ENCODE results near the gene ANKMY1.
"Not testable (repeated sequence)": the region's sequence is repeated elsewhere in the genome, so short reads cannot be mapped to it uniquely, and the experiment has no call there.

Gene ANKMY1

GRCh38 chr2:240498958-240499260 is 58.9 kb downstream of the ANKMY1 start:
- H3K36me3 ChIP-seq (replicated peaks; ENCODE audit: low read depth, low read length), result peaks cover 10% of the 10 kb centered on the region
- H3K27me3 ChIP-seq (ENCODE audit: low read depth, low read length), result no peaks in the 10 kb centered on the region
- no peak overlapping the region for H2AFZ ChIP-seq (ENCODE audit: low read depth, low read length)
- no peak for TF ChIP-seq EZH2phosphoT487 (IDR thresholded peaks at IDR 0.05; ENCODE audit: low read depth)
- H3K4me2 ChIP-seq (ENCODE audit: low read length), result no peak overlapping the region
- H3K9me3 ChIP-seq (ENCODE audit: insufficient read depth, low read length), result no peaks in the 10 kb centered on the region
- H3K4me1 ChIP-seq (ENCODE audit: low read length), result no peaks in the 10 kb centered on the region
- H4K20me1 ChIP-seq (ENCODE audit: insufficient read depth, low read length), result no peaks in the 10 kb centered on the region
- no peak overlapping the region for H3K4me3 ChIP-seq (ENCODE audit: low read length)
- no peak overlapping the region for H3K9ac ChIP-seq (ENCODE audit: low read length)
- H3K27ac ChIP-seq (ENCODE audit: low read length), result no peak overlapping the region
- no peaks in the 10 kb centered on the region for H3K79me2 ChIP-seq (ENCODE audit: low read length)

DNA sequence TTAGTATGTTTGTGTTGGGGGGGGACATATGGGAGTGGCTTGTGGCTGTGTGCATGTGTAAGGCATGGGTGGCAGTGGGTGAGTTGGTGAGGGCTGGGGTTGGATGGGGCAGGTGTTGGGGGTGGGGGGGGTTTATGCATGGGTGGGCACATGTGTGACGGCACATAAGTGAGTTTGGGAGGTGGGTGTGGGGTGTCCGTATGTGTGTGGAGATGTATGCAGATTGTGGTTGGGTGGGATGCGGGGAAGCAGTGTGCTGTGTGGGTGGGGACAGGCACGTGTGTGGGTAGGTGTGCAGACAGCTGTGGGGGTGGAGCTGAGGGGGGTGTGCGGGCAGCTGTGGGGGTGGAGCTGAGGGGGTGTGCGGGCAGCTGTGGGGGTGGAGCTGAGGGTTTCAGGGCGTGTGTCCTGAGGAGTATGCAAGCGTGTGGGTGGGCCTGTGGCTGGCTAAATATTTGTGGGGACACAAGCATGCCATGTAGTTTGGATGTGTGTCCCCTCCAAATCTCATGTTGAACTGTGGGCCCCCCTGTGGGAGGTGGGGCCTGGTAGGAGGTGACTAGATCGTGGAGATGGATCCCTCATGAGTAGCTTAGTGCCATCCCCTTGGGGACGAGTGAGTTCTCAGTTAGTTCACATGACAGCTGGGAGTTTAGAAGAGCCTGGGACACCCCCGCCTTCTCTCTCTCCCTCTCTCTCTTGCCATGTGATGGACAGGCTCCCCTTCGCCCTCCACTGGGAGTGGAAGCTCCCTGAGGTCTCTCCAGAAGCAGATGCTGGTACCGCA is 59.4 kb downstream of the ANKMY1 start:
- no peaks in the 10 kb centered on the region for H4K20me1 ChIP-seq (ENCODE audit: insufficient read depth, low read length)
- H3K4me2 ChIP-seq (ENCODE audit: low read length), result no peak overlapping the region
- H3K9ac ChIP-seq (ENCODE audit: low read length), result no peak overlapping the region
- peaks cover 15% of the 10 kb centered on the region for H3K36me3 ChIP-seq (replicated peaks; ENCODE audit: low read depth, low read length)
- no peaks in the 10 kb centered on the region for H3K79me2 ChIP-seq (ENCODE audit: low read length)
- H3K27ac ChIP-seq (ENCODE audit: low read length), result no peak overlapping the region
- H3K4me3 ChIP-seq (ENCODE audit: low read length), result no peak overlapping the region
- no peaks in the 10 kb centered on the region for H3K9me3 ChIP-seq (ENCODE audit: insufficient read depth, low read length)
- H3K27me3 ChIP-seq (ENCODE audit: low read depth, low read length), result no peaks in the 10 kb centered on the region
- no peaks in the 10 kb centered on the region for H3K4me1 ChIP-seq (ENCODE audit: low read length)
- TF ChIP-seq EZH2phosphoT487 (IDR thresholded peaks at IDR 0.05; ENCODE audit: low read depth), result no peak
- TF ChIP-seq, protein P1, sequence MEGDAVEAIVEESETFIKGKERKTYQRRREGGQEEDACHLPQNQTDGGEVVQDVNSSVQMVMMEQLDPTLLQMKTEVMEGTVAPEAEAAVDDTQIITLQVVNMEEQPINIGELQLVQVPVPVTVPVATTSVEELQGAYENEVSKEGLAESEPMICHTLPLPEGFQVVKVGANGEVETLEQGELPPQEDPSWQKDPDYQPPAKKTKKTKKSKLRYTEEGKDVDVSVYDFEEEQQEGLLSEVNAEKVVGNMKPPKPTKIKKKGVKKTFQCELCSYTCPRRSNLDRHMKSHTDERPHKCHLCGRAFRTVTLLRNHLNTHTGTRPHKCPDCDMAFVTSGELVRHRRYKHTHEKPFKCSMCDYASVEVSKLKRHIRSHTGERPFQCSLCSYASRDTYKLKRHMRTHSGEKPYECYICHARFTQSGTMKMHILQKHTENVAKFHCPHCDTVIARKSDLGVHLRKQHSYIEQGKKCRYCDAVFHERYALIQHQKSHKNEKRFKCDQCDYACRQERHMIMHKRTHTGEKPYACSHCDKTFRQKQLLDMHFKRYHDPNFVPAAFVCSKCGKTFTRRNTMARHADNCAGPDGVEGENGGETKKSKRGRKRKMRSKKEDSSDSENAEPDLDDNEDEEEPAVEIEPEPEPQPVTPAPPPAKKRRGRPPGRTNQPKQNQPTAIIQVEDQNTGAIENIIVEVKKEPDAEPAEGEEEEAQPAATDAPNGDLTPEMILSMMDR (IDR thresholded peaks at IDR 0.05; ENCODE audit: low read depth, low read length), result no peak
- H2AFZ ChIP-seq (ENCODE audit: low read depth, low read length), result no peak overlapping the region

DNA sequence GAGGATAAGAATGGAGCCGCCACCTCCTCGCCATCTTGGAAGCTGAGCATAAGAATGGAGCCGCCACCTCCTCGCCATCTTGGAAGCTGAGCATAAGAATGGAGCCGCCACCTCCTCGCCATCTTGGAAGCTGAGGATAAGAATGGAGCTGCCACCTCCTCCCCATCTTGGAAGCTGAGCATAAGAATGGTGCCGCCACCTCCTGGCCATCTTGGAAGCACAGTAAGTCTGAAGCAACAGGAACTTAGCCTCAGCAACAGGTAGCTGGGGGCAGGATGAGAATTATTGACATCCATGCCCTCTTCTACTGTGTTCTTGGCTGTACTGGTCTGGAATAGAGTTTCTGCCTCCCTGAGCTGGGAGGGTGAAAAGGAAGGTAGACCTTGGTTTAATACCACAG is 60.7 kb downstream of the ANKMY1 start:
- not testable (repeated sequence) for H3K4me3 ChIP-seq (ENCODE audit: low read length); H2AFZ ChIP-seq (ENCODE audit: low read depth, low read length); H3K27me3 ChIP-seq (ENCODE audit: low read depth, low read length); H3K9me3 ChIP-seq (ENCODE audit: insufficient read depth, low read length); H3K27ac ChIP-seq (ENCODE audit: low read length); H3K4me2 ChIP-seq (ENCODE audit: low read length); H3K4me1 ChIP-seq (ENCODE audit: low read length); H3K79me2 ChIP-seq (ENCODE audit: low read length); H4K20me1 ChIP-seq (ENCODE audit: insufficient read depth, low read length); H3K9ac ChIP-seq (ENCODE audit: low read length)
- peaks cover 15% of the 10 kb centered on the region for H3K36me3 ChIP-seq (replicated peaks; ENCODE audit: low read depth, low read length)
- TF ChIP-seq, protein P1 (IDR thresholded peaks at IDR 0.05; ENCODE audit: low read depth, low read length), result peak; percentile 14; the same call in 1 of the 2 replicates

DNA sequence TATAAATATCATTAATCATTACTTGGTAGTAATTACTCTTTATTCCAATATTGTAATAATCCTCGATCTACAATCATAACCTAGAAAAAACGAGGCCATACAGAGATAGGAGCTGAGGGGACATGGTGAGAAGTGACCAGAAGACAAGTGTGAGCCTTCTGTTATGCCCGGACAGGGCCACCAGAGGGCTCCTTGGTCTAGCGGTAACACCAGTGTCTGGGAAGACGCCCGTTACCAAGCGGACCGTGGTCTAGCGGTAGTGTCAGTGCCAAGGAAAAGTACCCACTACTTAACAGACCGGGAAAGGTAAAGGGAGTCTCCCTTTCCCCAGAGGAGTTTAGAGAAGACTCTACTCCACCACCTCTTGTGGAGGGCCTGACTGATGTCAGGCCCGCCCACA is 62.8 kb downstream of the ANKMY1 start:
- H2AFZ ChIP-seq (ENCODE audit: low read depth, low read length); H3K4me1 ChIP-seq (ENCODE audit: low read length); H3K27me3 ChIP-seq (ENCODE audit: low read depth, low read length); H3K4me3 ChIP-seq (ENCODE audit: low read length); H3K27ac ChIP-seq (ENCODE audit: low read length); H3K9ac ChIP-seq (ENCODE audit: low read length); H4K20me1 ChIP-seq (ENCODE audit: insufficient read depth, low read length); H3K9me3 ChIP-seq (ENCODE audit: insufficient read depth, low read length); H3K4me2 ChIP-seq (ENCODE audit: low read length); H3K79me2 ChIP-seq (ENCODE audit: low read length): not testable (repeated sequence)
- peaks cover 15% of the 10 kb centered on the region for H3K36me3 ChIP-seq (replicated peaks; ENCODE audit: low read depth, low read length)

DNA sequence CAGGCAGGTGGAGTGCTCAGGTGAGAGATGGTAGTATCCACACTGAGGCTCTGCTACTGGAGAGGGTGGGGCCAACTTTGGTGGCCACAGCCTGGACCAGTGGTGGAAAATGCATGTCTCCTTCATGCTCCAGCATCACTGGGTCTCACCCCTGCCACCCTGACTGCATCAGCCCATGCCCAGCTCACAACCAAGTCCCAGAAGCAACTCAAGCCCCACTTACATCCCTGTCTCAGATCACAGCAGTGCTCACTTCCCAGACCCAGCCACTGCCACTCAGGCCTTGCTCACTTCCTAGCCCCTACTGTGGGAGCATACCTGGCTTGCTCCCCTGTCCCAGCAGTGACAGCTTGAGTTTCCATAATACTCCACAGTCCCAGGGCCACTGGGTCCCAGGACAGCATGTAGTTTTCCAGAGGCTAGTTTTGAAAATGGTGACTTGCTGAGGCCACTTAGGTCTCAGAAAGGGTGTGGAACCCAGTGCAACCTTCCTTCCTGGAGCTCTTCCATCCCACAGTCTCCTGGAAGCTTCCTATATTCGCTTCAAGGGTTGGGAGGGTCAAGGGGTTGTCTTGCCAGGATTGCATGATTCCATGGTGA is 63.5 kb downstream of the ANKMY1 start:
- no peak overlapping the region for H3K9ac ChIP-seq (ENCODE audit: low read length)
- H3K4me2 ChIP-seq (ENCODE audit: low read length), result no peak overlapping the region
- H3K4me3 ChIP-seq (ENCODE audit: low read length), result no peak overlapping the region
- no peaks in the 10 kb centered on the region for H3K27me3 ChIP-seq (ENCODE audit: low read depth, low read length)
- peaks cover 15% of the 10 kb centered on the region for H3K36me3 ChIP-seq (replicated peaks; ENCODE audit: low read depth, low read length)
- TF ChIP-seq, protein P1 (IDR thresholded peaks at IDR 0.05; ENCODE audit: low read depth, low read length), result no peak
- no peak for TF ChIP-seq EZH2phosphoT487 (IDR thresholded peaks at IDR 0.05; ENCODE audit: low read depth)
- H3K79me2 ChIP-seq (ENCODE audit: low read length), result no peaks in the 10 kb centered on the region
- no peaks in the 10 kb centered on the region for H3K9me3 ChIP-seq (ENCODE audit: insufficient read depth, low read length)
- no peaks in the 10 kb centered on the region for H3K4me1 ChIP-seq (ENCODE audit: low read length)
- no peaks in the 10 kb centered on the region for H4K20me1 ChIP-seq (ENCODE audit: insufficient read depth, low read length)
- H3K27ac ChIP-seq (ENCODE audit: low read length), result no peak overlapping the region
- no peak overlapping the region for H2AFZ ChIP-seq (ENCODE audit: low read depth, low read length)

All from OCI-LY3 (cell line).